GM21825 (cell line): ENCODE measurements around the gene CCDC157.
"Not testable (repeated sequence)": the region's sequence is repeated elsewhere in the genome, so short reads cannot be mapped to it uniquely, and the experiment has no call there.

Source experiments
- ATAC-seq: cut with Tn5 transposase; IDR thresholded peaks from one replicate; pipeline ENCODE4 v1.9.1; 2021; ENCODE audit warnings: mild to moderate bottlenecking, moderate library complexity; ENCODE audit not compliant: unreplicated experiment

CCDC157 gene

DNA sequence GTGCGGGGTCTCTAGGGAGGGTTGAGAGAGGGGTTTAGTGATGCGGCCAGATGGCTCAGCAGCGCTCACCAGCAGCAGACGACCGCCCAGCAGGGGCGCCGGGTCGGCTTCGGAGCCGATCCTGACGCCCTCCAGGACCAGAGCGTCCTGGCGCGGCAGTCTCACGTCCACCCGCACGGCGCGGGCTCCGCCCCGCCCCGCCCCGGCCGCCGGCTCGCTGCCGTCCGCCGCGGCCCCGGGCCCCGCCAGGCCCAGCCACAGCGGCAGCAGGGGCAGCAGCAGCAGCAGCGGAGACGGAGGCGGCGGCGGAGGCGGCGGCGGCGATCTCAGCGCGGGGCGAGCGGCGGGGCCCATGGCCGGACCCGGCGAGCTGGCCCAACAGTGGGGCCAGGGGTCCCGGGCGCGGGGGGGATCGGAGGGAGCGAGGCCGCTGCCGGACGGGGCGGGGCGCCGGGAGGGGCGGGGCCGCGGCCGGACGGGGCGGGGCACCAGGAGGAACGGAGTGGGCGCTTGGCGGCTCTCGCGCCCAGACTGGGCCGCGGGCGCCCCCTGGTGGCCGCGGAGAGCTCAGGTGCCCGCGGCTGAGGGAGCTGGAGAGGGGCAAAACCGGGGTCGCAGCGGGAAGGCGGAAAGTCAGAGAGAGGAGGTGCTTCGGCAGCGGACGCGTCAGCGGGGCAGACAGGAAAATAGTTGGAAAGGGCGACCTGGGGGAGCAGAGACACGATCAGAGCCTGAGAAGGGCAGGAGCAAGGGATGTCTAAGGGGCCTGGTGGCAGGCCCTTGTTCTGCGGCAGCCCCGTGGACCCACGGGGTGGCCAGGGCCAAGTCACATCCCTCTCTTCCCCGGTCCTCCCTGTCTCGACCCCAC lies 30.4 kb downstream of the CCDC157 start, which contains the start of gene RNF215:
Gene RNF215, minus strand, starts transcription at position 452 of the 868 bp plus-strand sequence. Its CDS starts 98 bp downstream, at position 354.
- ATAC-seq = peak; percentile 70

DNA sequence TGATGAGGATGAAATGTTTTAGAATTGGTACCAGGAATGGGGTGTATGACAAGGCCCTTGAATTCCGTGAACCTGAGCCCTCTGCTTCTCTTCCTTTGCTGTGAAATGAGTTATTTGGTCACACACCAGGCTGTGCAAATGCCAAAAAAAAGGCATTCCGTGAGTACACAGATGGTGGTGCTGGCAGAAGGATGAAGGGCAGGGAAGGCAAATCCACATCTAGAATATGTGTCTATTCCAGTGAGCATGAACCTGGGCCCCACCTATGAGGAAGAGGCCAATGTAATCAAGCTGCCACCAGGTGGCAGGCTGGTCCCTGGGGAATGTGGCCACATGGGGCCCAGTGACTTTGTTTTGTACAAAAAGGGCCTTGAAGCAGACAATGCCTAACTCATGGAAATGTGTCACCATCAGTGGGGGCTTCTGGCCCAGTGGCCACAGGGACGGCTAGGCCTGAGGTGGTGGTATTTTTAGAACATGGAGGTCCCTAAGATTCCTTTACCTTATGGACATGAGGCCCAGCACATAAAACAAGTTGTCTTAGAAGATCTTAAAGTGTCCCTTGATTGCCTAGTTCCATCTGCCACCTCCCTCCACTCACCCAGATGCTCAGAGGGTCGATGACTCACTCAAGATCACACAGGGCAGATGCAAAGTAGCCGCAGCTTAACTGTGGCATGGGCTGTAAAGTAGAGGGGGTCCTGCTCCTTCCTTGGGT lies 34.3 kb downstream of the CCDC157 start:
- no peak for ATAC-seq

DNA sequence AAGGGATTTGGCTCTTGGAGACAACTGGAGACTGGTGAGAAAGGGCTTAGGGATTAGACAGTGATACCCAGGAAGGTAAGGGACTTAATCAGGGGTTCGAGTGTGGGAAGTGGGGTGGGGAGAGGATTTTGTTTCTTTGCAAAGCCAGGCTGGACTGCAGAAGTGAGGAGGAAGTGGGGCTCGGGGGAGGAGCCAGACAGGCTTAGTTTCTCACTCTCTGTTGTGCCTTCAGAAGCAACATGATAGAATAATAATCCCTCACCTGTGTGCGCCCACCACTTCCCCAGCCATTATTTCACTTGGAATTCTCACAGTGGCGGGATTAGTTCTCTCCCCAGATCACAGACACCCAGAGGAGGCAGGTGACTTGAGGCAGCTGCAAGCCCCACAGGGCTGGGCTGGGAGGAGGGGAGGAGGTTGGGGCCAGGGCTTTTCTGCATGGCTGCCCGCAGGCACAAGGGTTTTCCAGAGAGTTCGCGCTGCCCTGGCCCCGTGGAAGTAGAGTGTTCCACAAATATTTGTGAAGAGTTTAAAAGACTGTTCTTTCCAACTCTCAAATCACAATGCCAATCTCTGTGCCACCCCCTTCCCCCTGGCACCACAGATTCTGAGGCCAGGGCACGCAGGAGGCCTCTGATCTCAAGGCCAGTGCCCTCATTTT lies 36.0 kb downstream of the CCDC157 start:
- no peak for ATAC-seq

DNA sequence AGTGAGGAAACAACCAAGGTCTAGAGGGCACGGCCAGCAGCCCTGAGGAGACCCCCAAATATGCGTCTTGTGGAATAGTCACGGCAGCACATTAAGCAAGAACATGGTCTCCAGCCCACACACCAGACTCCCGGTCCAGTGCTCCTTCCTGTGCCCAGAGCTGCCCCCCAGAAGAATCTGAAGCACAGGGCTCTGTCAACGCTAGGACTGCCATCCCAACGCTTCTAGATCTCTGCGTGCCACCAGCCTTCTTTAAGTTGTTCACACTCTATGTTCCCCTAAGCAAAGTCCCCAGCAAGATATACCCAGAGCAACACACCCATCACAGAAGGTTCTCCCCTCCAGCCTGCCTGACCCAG lies 36.5 kb downstream of the CCDC157 start:
- ATAC-seq = no peak

DNA sequence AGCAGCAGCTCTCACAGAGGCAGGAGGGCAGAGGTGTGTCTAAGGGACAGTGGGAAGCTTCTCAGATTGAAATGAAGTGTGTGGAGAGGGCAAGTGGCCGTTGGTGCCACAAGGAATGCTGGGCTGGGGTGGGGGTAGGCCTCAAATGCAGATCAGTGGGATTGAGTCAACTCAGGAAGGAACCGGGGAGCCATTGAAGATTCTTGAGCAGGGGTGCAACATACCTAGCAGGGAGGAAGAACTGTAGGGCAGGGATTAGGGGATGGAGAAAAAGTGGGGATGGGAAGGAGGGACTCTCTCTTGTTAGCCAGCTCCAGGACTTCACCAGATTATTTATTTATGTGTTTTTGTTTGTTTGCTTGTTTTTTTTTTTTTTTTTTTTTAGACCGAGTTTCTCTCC lies 37.1 kb downstream of the CCDC157 start:
- ATAC-seq = no peak

DNA sequence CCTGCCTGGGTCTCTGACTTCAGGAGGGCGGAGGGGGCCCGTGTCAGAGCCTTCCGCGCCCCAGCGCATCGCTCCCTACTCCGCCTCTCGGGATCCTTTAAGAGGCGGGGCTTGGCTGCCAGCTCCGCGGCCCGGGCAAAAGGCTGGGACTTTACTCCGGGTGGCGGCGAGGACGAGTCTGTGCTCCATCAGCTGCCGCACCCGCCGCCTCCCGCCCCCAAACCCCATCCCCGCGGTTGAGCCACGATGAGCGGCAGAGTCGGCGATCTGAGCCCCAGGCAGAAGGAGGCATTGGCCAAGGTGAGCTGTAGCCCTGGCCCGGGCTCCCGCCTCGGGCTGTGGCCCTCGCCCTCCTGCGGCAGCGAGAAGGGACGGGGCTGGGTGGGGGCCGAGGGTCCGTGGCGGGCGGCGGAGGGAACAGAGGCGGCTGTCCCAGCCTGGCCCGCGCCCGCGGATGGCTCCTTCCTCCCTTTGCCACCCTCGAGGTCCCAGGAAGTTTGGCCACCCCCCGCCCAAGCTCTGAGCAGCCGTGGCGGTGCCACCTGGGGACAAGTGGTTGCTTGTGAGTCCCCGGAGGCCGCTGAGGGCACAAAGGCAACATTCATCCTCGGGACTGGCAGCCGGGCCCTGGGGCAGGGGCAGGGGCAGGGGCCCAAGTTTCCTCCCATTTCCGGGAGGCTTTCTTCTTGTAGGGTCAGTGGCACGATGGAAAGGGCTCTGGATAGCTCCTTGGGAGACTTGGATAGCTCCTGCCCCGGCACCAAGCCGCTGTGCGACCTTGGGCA lies 40.3 kb downstream of the CCDC157 start, which contains the start of gene SEC14L2:
Gene SEC14L2, plus strand, starts transcription at position 148 of the 785 bp plus-strand sequence. Its CDS starts 99 bp downstream, at position 247.
- ATAC-seq = no peak

DNA sequence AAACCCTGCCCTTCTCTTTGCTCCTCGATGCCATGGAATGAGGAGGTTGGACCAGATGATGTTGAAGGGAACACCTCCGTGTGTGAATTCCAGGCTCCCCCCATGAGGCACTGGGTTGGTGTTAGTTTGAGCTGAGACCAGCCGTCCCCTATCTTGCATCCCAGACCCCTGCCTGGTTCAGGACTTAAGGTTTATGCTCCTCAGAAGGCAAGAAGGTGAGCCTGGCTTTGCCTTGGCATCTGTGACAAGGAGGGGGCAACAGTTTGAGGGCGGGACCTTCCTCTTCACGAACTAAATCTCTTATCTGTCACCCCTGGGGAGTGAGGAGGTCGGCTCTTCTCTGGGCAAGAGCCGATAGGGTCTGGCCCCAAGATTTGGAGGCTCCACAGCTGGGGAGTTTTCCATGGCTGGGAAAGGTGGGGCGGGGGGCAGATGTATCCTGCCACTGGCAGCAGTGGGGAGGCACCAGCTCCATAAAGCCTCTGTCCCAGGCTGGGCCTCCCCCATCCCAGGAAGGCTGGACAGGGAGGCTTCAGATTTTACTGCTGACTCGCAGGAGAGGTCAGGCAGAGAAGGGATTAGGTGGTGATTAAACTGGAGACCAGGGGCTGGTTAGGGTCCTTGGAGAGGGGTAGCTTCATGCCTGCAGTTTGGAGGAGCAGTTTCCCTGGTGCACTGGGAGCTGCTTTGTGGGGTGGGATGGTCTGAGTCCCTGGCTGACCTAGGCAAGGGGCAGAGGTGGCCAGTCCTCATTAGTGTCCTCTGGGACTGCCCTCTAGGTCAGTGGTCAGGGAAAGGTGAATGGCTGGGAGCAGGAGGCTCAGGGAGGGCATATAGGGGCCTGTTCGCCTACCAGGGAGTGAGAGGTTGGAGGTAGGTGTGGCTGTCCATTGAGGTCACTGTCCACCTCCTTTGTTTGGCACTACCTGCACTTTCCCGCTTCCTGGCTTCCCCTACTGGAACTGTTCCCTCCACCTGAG lies 41.1 kb downstream of the CCDC157 start:
- no peak for ATAC-seq

DNA sequence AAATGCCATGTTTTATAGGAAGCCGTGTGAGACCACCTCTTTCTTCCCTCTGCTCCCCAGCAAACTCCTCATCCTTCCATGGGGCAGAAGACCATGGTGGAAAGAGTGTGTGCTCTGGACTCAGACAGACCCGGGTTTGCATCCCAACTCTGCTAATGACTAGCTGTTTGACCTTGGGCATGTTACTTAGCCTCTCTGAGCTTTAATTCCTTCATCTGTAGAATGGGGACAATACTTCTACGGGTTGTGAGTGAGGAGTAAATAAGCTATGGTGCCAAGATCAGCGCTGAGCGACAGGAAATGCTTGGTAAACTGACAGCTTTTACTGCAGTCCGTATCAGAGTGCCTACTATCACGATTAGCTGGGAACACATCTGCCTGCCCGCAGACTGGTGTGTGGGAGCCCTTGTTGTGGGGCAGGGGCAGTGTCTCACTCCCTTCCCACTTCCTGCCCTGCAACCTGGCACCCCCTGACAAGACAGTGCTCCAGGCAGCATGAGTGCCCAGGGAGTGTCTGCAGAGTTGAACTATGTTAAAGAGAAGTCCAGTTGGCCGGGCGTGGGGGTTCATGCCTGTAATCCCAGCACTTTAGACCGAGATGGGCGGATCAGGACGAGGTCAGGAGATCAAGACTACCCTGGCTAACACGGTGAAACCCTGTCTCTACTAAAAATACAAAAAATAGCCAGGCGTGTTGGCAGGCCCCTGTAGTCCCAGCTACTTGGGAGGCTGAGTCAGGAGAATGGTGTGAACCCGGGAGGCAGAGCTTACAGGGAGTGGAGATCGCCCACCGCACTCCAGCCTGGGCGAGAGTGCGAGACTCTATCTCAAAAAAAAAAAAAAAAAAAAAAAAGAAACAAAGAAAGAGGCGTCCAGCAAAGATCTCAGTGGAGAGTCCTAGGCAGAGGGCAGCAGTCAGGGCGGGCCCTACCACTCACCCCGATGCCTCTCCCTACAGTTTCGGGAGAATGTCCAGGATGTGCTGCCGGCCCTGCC lies 42.2 kb downstream of the CCDC157 start:
- no peak for ATAC-seq

DNA sequence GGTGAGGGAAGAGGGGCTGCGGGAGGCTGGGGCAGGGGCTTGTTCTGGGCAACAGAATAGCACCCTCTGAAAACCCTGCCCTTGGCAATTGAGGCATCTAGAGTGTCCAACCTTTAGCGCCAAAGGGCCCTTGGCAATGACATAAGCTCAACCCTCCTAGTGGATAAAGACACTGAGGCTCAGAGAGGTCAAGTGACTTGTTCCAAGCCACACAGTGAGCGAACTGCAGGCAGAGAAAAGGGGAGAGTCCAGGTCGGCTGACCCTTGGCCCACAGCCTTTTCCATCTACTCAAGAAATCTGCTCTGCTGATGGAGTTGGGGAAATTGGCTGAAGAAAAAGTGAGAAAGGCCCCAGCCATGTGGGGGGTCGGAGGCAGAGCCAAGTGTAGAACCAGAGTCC lies 42.9 kb downstream of the CCDC157 start:
- ATAC-seq = no peak

DNA sequence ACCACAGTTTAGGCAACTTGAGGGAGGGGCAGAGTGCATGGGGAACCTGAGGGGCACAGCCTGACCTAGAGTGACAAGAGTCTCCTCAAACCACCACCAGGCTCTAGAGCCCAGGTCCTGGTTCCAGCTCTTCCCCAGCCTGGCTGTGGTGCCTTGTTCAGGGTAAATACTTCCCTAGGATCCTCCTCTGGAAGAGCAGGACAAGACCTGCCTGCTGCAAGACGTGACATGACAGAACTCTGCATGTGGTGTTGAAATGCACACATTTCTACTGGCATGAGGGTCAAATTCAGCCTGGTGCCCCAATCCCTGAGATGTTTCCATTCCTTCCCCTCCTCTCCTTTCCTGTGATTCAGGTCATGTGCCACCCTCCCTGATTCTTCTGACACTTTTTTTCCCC lies 43.4 kb downstream of the CCDC157 start:
- ATAC-seq = no peak

DNA sequence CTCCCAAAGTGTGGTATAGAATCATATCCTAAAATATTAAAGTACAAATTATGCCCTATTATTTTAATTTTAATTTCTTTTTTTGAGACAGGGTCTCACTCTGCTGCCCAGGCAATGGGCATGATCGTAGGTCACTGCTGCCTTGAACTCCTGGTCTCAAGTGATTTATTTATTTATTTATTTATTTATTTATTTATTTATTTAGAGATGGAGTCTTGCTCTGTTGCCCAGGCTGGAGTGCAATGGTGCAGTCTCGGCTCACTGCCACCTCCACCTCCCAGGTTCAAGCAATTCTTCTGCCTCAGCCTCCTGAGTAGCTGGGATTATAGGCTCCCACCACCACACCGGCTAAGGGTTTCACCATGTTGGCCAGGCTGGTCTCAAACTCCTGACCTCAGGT lies 44.2 kb downstream of the CCDC157 start:
- not testable (repeated sequence) for ATAC-seq

DNA sequence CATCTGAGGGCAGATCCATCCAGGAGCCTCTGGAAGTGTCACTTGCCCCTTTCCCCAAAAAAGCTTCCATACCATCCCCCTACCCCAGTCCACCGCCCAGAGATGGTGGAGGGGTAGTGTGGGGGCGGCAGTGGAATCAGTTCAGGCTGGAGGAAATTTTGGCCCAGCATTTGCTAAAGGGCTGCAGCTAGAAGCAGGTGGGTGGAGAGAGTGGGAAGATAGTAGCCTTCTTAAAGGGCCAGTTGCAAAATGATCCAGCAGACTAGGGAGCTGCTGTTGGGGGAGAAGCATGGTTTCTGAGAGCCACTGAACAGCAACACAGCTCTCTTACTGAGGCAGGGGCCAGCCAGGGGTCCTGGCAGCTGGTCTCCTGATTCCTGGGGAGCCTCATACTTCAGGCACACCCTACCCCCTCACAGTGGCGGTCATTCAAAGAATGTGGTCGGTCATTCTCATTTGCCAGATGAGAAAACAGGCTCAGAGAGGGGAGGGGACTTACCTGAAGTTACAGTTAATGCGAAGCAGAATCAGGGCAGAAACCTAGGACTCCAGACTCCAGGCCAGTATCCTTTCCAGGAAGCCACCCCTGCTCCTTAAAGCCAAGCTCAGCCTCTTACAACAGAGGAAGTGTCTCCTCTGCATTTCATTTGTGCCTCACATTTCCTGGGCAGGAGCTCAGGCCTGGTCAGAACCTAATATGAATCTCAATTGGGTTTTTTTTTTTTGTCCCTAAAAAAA lies 45.4 kb downstream of the CCDC157 start:
- ATAC-seq = no peak

DNA sequence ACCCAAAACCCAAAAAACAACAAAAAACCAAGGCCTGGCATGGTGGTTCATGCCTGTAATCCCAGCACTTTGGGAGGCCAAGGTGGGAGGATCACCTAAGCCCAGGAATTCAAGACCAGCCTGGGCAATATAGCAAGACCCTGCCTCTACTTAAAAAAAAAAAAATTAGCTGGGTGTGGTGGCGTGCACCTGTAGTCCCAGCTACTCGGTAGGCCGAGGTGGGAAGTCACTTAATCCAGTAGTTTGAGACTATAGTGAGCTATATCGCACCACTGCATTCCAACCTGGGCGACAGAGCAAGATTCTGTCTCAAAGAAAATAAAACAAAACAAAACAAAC lies 45.9 kb downstream of the CCDC157 start:
- ATAC-seq = not testable (repeated sequence)

DNA sequence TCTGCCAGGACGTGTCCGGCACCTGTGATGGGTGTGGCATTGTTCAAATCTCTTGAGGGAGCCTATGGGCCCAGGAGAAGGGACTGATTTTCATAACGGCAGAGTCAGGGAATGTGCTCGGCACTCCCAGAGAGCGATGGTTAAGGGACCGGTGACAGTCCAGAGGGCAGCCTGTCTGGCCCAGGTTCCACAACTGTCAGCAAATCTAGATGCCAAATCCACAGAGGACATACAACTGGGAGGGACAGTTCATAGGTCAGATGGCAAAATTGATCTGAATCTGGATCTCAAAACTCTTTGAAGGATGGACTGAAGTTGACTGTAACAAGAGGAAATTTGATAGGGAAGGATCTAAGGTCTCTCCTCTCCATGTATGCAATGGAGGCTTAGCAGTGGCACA lies 47.5 kb downstream of the CCDC157 start:
- no peak for ATAC-seq

DNA sequence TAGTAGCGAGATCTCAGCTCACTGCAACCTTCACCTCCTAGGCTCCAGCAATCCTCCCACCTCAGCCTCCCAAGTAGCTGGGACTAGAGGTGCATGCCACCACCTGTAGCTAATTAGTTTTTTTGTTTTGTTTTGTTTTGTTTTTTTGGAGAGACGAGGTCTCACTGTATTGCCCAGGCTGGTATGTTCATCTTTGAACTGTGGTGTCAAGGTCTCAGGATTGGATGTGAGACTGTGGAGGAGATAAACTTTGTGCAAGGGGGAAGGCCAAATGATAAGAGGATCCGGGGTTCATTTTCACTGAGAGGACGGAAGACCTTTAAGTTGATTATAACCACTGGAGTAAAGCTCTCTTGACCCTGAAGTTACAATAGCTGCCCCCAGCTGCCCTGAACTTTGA lies 48.9 kb downstream of the CCDC157 start:
- ATAC-seq = no peak

DNA sequence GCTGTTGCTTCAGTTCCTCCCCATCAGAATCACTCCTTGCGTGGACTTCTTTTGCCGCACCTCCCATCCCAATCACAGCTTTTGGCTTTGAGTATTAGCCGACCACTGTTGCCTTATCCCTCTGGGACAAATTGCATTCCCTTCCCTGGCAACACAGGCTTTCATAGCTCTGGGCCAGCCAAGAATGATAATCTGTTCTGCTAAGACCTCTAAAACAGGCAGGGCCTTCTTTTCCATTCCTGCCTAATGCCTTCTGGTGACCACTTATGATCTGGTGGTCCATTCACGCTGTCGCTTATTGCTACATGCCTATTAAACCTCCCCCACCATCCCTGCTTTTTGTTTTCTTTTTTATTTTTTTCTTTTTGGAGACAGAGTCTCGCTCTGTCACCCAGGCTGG lies 49.6 kb downstream of the CCDC157 start:
- no peak for ATAC-seq

DNA sequence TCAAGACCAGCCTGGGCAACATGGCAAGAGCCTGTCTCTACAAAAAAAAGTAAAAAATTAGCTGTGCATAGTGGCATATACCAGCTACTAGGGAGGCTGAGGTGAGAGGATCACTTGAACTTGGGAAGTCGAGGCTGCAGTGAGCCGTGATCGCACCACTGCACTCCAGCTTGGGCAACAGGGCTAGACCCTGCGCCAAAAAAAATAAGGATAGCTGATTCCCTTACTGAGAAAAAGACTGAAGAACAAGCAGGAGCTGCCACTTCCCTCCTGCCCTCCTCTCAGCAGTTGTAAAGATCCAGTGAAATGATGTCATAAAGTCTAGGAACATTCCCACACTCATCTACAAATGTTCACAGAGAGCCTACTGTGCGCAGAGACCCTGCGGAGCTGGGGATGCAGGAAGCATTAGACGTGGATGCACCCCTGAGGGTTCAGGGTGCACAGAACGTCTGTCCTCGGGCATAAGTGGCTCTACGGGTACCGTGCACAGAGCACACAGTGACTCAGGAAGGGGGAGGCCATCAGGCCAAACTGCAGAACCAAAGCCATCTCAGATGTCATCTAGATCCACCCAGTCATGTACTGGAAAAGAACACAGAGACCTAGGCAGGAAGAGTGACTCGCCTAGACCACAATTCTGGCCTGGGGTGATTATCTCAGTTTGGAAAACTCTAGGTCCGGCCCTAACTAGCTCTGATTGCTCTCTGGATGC lies 51.7 kb downstream of the CCDC157 start:
- no peak for ATAC-seq
